ENCODE measurements around the gene ENTHD1. TPM values are rescaled to one million over a fixed set of nuclear protein-coding genes. Genes with fewer than 3 reads are reported as not detected.

ENTHD1 gene
- polyA plus RNA-seq, 1 donor from 2014 or later = not detected

- Histone ChIP-seq H3K9me3 (ENCODE audit: low read length) (no peaks in the 10 kb centered on the region), H3K9ac (ENCODE audit: low read length) (no peak overlapping the region), H3K4me2 (ENCODE audit: low read length) (no peak overlapping the region), H3K79me2 (replicated peaks; ENCODE audit: insufficient read depth, low read length) (no peaks in the 10 kb centered on the region), H2AFZ (ENCODE audit: low read depth, low read length) (no peak overlapping the region), H4K20me1 (ENCODE audit: insufficient read depth) (no peaks in the 10 kb centered on the region), H3K4me3 (ENCODE audit: low read length) (no peak overlapping the region), H3F3A (ENCODE audit: insufficient read depth, low read length, poor library complexity, severe bottlenecking) (no peaks in the 10 kb centered on the region), H3K9me2 (ENCODE audit: insufficient read depth, low read length) (no peaks in the 10 kb centered on the region), H3K36me3 (ENCODE audit: insufficient read depth, low read length) (no peaks in the 10 kb centered on the region), H3K27me3 (ENCODE audit: insufficient read depth, low read depth, low read length) (no peaks in the 10 kb centered on the region), H3K27ac (ENCODE audit: low read length) (no peak overlapping the region)
- TF ChIP-seq MXI1 (conservative IDR thresholded peaks at IDR 0.05; ENCODE audit: poor library complexity, severe bottlenecking) (no peak), POLR2AphosphoS5 (IDR thresholded peaks at IDR 0.05) (no peak), EP300 (conservative IDR thresholded peaks at IDR 0.05; ENCODE audit: poor library complexity, severe bottlenecking) (no peak), EZH2 (IDR thresholded peaks at IDR 0.05; ENCODE audit: borderline replicate concordance, insufficient read depth, low read length, poor library complexity, severe bottlenecking) (no peak), CTCF (IDR thresholded peaks at IDR 0.05; ENCODE audit: poor library complexity, severe bottlenecking) (no peak), TAF1 (IDR thresholded peaks at IDR 0.05; ENCODE audit: low read depth) (no peak), RAD21 (conservative IDR thresholded peaks at IDR 0.05) (no peak), SMC3 (conservative IDR thresholded peaks at IDR 0.05; ENCODE audit: poor library complexity) (no peak), REST (IDR thresholded peaks at IDR 0.05; ENCODE audit: borderline replicate concordance) (no peak)
These were observed 160.4 kb downstream of the ENTHD1 start for GRCh38 chr22:39733191-39733590.

- Histone ChIP-seq H3K9ac (ENCODE audit: low read length) (no peak overlapping the region), H3K9me3 (ENCODE audit: low read length) (no peaks in the 10 kb centered on the region), H3K79me2 (replicated peaks; ENCODE audit: insufficient read depth, low read length) (no peaks in the 10 kb centered on the region), H3K4me2 (ENCODE audit: low read length) (no peak overlapping the region), H2AFZ (ENCODE audit: low read depth, low read length) (no peak overlapping the region), H3K36me3 (ENCODE audit: insufficient read depth, low read length) (no peaks in the 10 kb centered on the region), H3K4me3 (ENCODE audit: low read length) (no peak overlapping the region), H3K27ac (ENCODE audit: low read length) (no peak overlapping the region), H3K9me2 (ENCODE audit: insufficient read depth, low read length) (no peaks in the 10 kb centered on the region), H4K20me1 (ENCODE audit: insufficient read depth) (no peaks in the 10 kb centered on the region), H3K27me3 (ENCODE audit: insufficient read depth, low read depth, low read length) (no peaks in the 10 kb centered on the region), H3F3A (ENCODE audit: insufficient read depth, low read length, poor library complexity, severe bottlenecking) (no peaks in the 10 kb centered on the region)
- TF ChIP-seq RAD21 (conservative IDR thresholded peaks at IDR 0.05) (no peak), REST (IDR thresholded peaks at IDR 0.05; ENCODE audit: borderline replicate concordance) (no peak), CTCF (IDR thresholded peaks at IDR 0.05; ENCODE audit: poor library complexity, severe bottlenecking) (no peak), EP300 (conservative IDR thresholded peaks at IDR 0.05; ENCODE audit: poor library complexity, severe bottlenecking) (no peak), SMC3 (conservative IDR thresholded peaks at IDR 0.05; ENCODE audit: poor library complexity) (no peak), EZH2 (IDR thresholded peaks at IDR 0.05; ENCODE audit: borderline replicate concordance, insufficient read depth, low read length, poor library complexity, severe bottlenecking) (no peak)
These were observed 160.9 kb downstream of the ENTHD1 start for GRCh38 chr22:39732625-39733024.
